Liver (tissue), 9 donors: ENCODE data around the gene CUTA. TPM values are rescaled to one million over a fixed set of nuclear protein-coding genes. Genes with fewer than 3 reads are reported as not detected.

Source experiments
- DNase-seq: peaks from one replicate; pipeline ENCODE4 v3.0.0-alpha.2; 2017; ENCODE audit warnings: low spot score
- H3K27ac ChIP-seq, 2 donors: one replicate each; pipeline ENCODE4 v1.7.0; 2013; ENCODE audit warnings: inconsistent platforms in 2 of 2, low read length in 2 of 2, control low read depth in 1 of 2, low read depth in 1 of 2, mild to moderate bottlenecking in 1 of 2
- H3K27me3 ChIP-seq, 4 donors: one replicate each; pipeline versions ENCODE4 v1.6.1 to v1.7.0; 2013; ENCODE audit warnings: low read length in 3 of 4, inconsistent platforms in 1 of 4, mild to moderate bottlenecking in 1 of 4, moderate library complexity in 1 of 4; ENCODE audit not compliant: control insufficient read depth in 4 of 4, insufficient read depth in 4 of 4
- H3K36me3 ChIP-seq, 4 donors: one replicate each; pipeline versions ENCODE4 v1.6.1 to v1.7.0; 2013; ENCODE audit warnings: low read length in 3 of 4, mild to moderate bottlenecking in 3 of 4, low read depth in 1 of 4, moderate library complexity in 1 of 4; ENCODE audit not compliant: control insufficient read depth in 4 of 4, insufficient read depth in 3 of 4
- H3K4me1 ChIP-seq, 4 donors: one replicate each; pipeline versions ENCODE4 v1.6.1 to v1.7.0; 2013; ENCODE audit warnings: low read length in 3 of 4, mild to moderate bottlenecking in 3 of 4, moderate library complexity in 1 of 4; ENCODE audit not compliant: control insufficient read depth in 4 of 4, insufficient read depth in 4 of 4
- H3K4me3 ChIP-seq, 3 donors: one replicate each; pipeline versions ENCODE4 v1.6.1 to v1.7.0; 2013; ENCODE audit warnings: low read length in 3 of 3, control low read depth in 1 of 3, low read depth in 1 of 3, mild to moderate bottlenecking in 1 of 3
- H3K9ac ChIP-seq, 2 donors: one replicate each; pipeline ENCODE4 v1.7.0; 2013; ENCODE audit warnings: low read length in 2 of 2, mild to moderate bottlenecking in 2 of 2, moderate library complexity in 2 of 2, control low read depth in 1 of 2, low read depth in 1 of 2
- H3K9me3 ChIP-seq, 4 donors: one replicate each; pipeline versions ENCODE4 v1.6.1 to v1.7.0; 2013; ENCODE audit warnings: low read length in 3 of 4; ENCODE audit not compliant: control insufficient read depth in 4 of 4
- ATF3 ChIP-seq: IDR thresholded peaks from 2 replicates; pipeline ENCODE4 v1.6.1; 2016; ENCODE audit warnings: antibody characterized with exemption
- CTCF ChIP-seq: fragments of 150-350 bp; IDR thresholded peaks from 2 replicates; pipeline ENCODE4 v1.5.1; 2017; ENCODE audit warnings: improper control_type of control experiment, low read depth, low read length; ENCODE audit not compliant: missing input control
- FOXA1 ChIP-seq: IDR thresholded peaks from 2 replicates; pipeline ENCODE4 v1.6.1; 2016; ENCODE audit warnings: antibody characterized with exemption
- GABPA ChIP-seq, 2 donors: IDR thresholded peaks in 1 of 2; conservative IDR thresholded peaks in 1 of 2; 2 replicates each; pipeline ENCODE4 v1.6.1; 2016; ENCODE audit warnings: antibody characterized with exemption in 2 of 2, mild to moderate bottlenecking in 1 of 2, moderate library complexity in 1 of 2
- HNF4A ChIP-seq, 2 donors: conservative IDR thresholded peaks; 2 replicates each; pipeline ENCODE4 v1.6.1; 2016; ENCODE audit warnings: antibody characterized with exemption in 2 of 2, mild to moderate bottlenecking in 2 of 2
- JUND ChIP-seq, 2 donors: IDR thresholded peaks; 2 replicates each; pipeline ENCODE4 v1.6.1; 2016; ENCODE audit warnings: antibody characterized with exemption in 2 of 2
- MAX ChIP-seq: IDR thresholded peaks from 2 replicates; pipeline ENCODE4 v1.6.1; 2016; ENCODE audit warnings: antibody characterized with exemption
- NR2F2 ChIP-seq: IDR thresholded peaks from 2 replicates; pipeline ENCODE4 v1.6.1; 2016; ENCODE audit warnings: antibody characterized with exemption
- RAD21 ChIP-seq, 2 donors: IDR thresholded peaks; 2 replicates each; pipeline ENCODE4 v1.6.1; 2016; ENCODE audit warnings: antibody characterized with exemption in 2 of 2, mild to moderate bottlenecking in 2 of 2
- REST ChIP-seq: IDR thresholded peaks from 2 replicates; pipeline ENCODE4 v1.6.1; 2016; ENCODE audit warnings: antibody characterized with exemption, mild to moderate bottlenecking
- RXRA ChIP-seq, 2 donors: IDR thresholded peaks; 2 replicates each; pipeline ENCODE4 v1.6.1; 2017 to 2018; ENCODE audit warnings: antibody characterized with exemption in 2 of 2, mild to moderate bottlenecking in 1 of 2
- SP1 ChIP-seq: IDR thresholded peaks from 2 replicates; pipeline ENCODE4 v1.6.1; 2018; ENCODE audit warnings: antibody characterized with exemption, mild to moderate bottlenecking
- TAF1 ChIP-seq: conservative IDR thresholded peaks from 2 replicates; pipeline ENCODE4 v1.6.1; 2016; ENCODE audit warnings: antibody characterized with exemption, mild to moderate bottlenecking
- YY1 ChIP-seq: IDR thresholded peaks from 2 replicates; pipeline ENCODE4 v1.6.1; 2016; ENCODE audit warnings: antibody characterized with exemption, mild to moderate bottlenecking
- ZBTB33 ChIP-seq: IDR thresholded peaks from 2 replicates; pipeline ENCODE4 v1.6.1; 2016; ENCODE audit warnings: antibody characterized with exemption
- WGBS: extraction: QIAGEN DNeasy Blood & Tissue Kit; methylation state at CpG from one replicate; pipeline ENCODE4 v1.1.7; 2013; 5-methylcytosine and 5-hydroxymethylcytosine counted together
- polyA plus RNA-seq, 2 donors: library from polyadenylated mRNA; stranded (reverse) in 1 of 2; unstranded in 1 of 2; fragments of 200-250 nt in 1 of 2; fragments of >200 nt in 1 of 2; fragmentation: Nextera tagmentation in 1 of 2; extraction: Ambion mirVana in 1 of 2; gene quantifications; one replicate each; pipeline versions ENCODE4 v1.2.1 to v1.2.3, GENCODE V29; 2013 to 2015
- total RNA-seq, 2 donors: library from RNA; depleted of rRNA; stranded (reverse); fragments of >200 nt; gene quantifications; one replicate each; pipeline ENCODE4 v1.2.3, GENCODE V29; 2014
- donor health status: healthy.
- donor health status: healthy.
- donor health status: healthy.
- donor health status: healthy.
- donor health status: healthy.

Gene CUTA
- total and polyA plus RNA-seq, 4 donors: 33.1 to 164 (median 93.2) TPM

GRCh38 chr6:33443619-33444504 is 26.0 kb upstream of the CUTA start:
- TF ChIP-seq TAF1 (no peak), CTCF (no peak), NR2F2 (no peak), MAX (no peak), ZBTB33 (no peak), HNF4A (conservative IDR thresholded peaks at IDR 0.05) (no peak), YY1 (no peak), REST (no peak), SP1 (no peak), ATF3 (no peak), RAD21 (IDR thresholded peaks at IDR 0.05) (no peak)
- Histone ChIP-seq H3K4me3 (no peak overlapping the region), H3K27ac (no peak overlapping the region), H3K9me3 (no peaks in the 10 kb centered on the region), H3K4me1 (no peaks in the 10 kb centered on the region), H3K27me3 (no peaks in the 10 kb centered on the region), H3K9ac (no peak overlapping the region), H3K36me3 (no peaks in the 10 kb centered on the region)
- WGBS: 96% methylated on average over 18 of the region's 18 CpGs
- no peak for DNase-seq

GRCh38 chr6:33443025-33443424 is 25.1 kb upstream of the CUTA start:
- no peak overlapping the region for H3K9ac ChIP-seq
- WGBS: 97% methylated on average over 17 of the region's 17 CpGs
- no peaks in the 10 kb centered on the region for H3K36me3 ChIP-seq
- no peaks in the 10 kb centered on the region for H3K27me3 ChIP-seq
- no peak overlapping the region for H3K27ac ChIP-seq
- DNase-seq: no peak
- no peaks in the 10 kb centered on the region for H3K9me3 ChIP-seq
- no peaks in the 10 kb centered on the region for H3K4me1 ChIP-seq
- no peak overlapping the region for H3K4me3 ChIP-seq
- TF ChIP-seq NR2F2 (no peak), CTCF (no peak), FOXA1 (no peak), YY1 (no peak), REST (no peak), SP1 (no peak), ATF3 (no peak), RXRA (IDR thresholded peaks at IDR 0.05) (no peak), GABPA (IDR thresholded peaks at IDR 0.05 in 1 of 2, conservative IDR thresholded peaks at IDR 0.05 in 1 of 2) (no peak), RAD21 (IDR thresholded peaks at IDR 0.05) (no peak), HNF4A (conservative IDR thresholded peaks at IDR 0.05) (no peak), JUND (IDR thresholded peaks at IDR 0.05) (no peak)
